Measurements from ENCODE around the gene MED9. TPM values are rescaled to one million over a fixed set of nuclear protein-coding genes. Genes with fewer than 3 reads are reported as not detected.
A peak's percentile ranks its signal among the peaks of the same experiment; 100 is the strongest.

The MED9 gene
- total and polyA plus RNA-seq, 9 of the 15 experiments (the other 6 are each of a cell fraction or from before 2014, with no cell fraction given), result 2.2 to 15.8 (median 12.7) TPM

GRCh38 chr17:17434477-17434876 is 42.3 kb upstream of the MED9 start:
- no peak overlapping the region for H3K4me2 ChIP-seq (ENCODE audit: insufficient read depth, low read length)
- ChIA-PET CTCF (ENCODE audit: low intra/inter-chr PET ratio) (no interaction called here), POLR2A (no interaction called here)
- no peak overlapping the region for H3K27ac ChIP-seq (ENCODE audit: extremely low read depth, low read depth, low read length)
- no peak overlapping the region for H3K4me3 ChIP-seq
- peaks cover 0 to 2% of the 10 kb centered on the region in 2 experiments; a peak in 1 of 5 replicates for H3K4me1 ChIP-seq (replicated peaks in 1 of 2; ENCODE audit: control insufficient read depth in 2 of 2, insufficient read depth in 2 of 2, low read length in 2 of 2)
- H3K79me2 ChIP-seq (ENCODE audit: control insufficient read depth, insufficient read depth, low read length), result no peaks in the 10 kb centered on the region
- ATAC-seq (no peak), FAIRE-seq (no peak), DNase-seq (ENCODE audit: extremely low read depth in 1 of 4, low spot score in 3 of 4) (no peak)
- H4K20me1 ChIP-seq (replicated peaks; ENCODE audit: control insufficient read depth, insufficient read depth, low read length), result no peaks in the 10 kb centered on the region
- H3K9me3 ChIP-seq (replicated peaks; ENCODE audit: control insufficient read depth, insufficient read depth, low read depth, low read length), result no peaks in the 10 kb centered on the region
- H3K9me1 ChIP-seq (ENCODE audit: control insufficient read depth, insufficient read depth, low read length), result no peaks in the 10 kb centered on the region
- intact Hi-C loops (cut with micrococcal nuclease) (no loop called here), in situ Hi-C loops (cut with MboI) (no loop called here)
- H3K9ac ChIP-seq (ENCODE audit: insufficient read depth in 1 of 2, low read depth in 2 of 2, low read length in 2 of 2), result no peak overlapping the region
- H3K36me3 ChIP-seq (ENCODE audit: control insufficient read depth, insufficient read depth, low read length), result no peaks in the 10 kb centered on the region
- no TSS peak for BruUV-seq (replicated peaks)
- 0% methylated on average over 2 of the region's 2 CpGs for WGBS (ENCODE audit: insufficient coverage, low coverage, missing lambda C conversion rate)
- TF ChIP-seq CEBPB (tag; IDR thresholded peaks at IDR 0.05), result peak; percentile 48
- no peak for TF ChIP-seq ZNF165 (CRISPR knock-in tag; IDR thresholded peaks at IDR 0.05; ENCODE audit: borderline replicate concordance)
- TF ChIP-seq HOXB6 (CRISPR knock-in tag; IDR thresholded peaks at IDR 0.05; ENCODE audit: borderline replicate concordance), result no peak
- no peak for TF ChIP-seq RB1 (IDR thresholded peaks at IDR 0.05; ENCODE audit: low read depth)
- no peak for TF ChIP-seq CEBPG (CRISPR knock-in tag; IDR thresholded peaks at IDR 0.05)
- TF ChIP-seq CEBPG (tag; conservative IDR thresholded peaks at IDR 0.05 in 1 of 2, IDR thresholded peaks at IDR 0.05 in 1 of 2), result peak; percentile 36 to 59; a peak in 2 of 4 replicates
- TF ChIP-seq CC2D1A (IDR thresholded peaks at IDR 0.05), result no peak
- no peak for TF ChIP-seq HDAC3 (IDR thresholded peaks at IDR 0.05; ENCODE audit: borderline replicate concordance, partially characterized antibody)
- H2AFZ ChIP-seq (ENCODE audit: low read depth, low read length), result no peak overlapping the region
- H3K27me3 ChIP-seq (ENCODE audit: control insufficient read depth in 2 of 2, insufficient read depth in 2 of 2, low read length in 2 of 2), result peaks cover 0 to 19% of the 10 kb centered on the region in 2 experiments; a peak in 2 of 5 replicates

Measured in K562 (cell line).